Measurements from ENCODE around the gene NUP155.

The NUP155 gene

DNA sequence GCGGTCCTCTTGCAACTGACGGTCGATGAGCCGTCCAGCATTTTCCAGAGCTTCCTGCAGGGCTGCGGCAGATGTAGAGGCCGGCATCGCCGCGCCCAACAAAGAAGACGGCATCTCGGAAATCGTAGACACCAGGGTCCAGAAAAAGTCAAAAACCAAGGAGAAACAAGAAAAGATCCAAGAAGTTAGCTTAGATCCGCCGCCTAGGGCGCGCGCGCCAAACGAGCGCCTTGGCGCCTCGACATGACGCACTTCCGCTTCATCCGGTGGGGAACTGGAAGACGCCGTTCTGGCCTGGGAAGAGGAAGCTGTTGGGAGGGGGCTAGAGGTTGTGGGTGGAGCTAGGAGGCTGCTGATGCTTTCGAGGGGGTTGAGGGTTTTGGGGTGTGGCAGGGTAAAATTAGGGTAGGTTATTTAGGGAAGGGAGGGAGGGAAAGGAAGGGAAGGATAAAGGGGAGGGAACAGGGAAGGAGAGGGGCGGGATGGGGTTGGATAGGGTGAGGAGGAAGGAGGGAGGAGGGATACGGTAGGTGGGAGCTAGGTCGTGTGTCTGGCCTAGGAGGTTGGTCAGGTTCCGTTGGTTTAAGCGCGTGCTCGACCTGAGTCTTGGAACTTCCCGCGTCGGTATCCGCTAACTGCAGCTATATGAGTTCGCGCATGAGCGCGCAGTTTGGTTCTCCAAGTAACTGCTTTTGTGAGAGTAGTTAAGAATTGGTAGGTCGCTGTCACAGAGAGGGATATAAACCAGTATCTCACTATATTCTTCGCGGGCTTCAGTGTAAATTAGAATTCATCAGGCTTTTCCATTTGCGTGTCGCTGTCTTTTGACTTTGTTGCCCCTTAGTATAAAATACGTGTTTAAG, at the start of gene NUP155 (continued):
- peak; percentile 81; the same call in 1 of the 2 replicates for TF ChIP-seq ZNF391 (tag by site-specific recombination; IDR thresholded peaks at IDR 0.05; ENCODE audit: borderline replicate concordance, low read depth)
- peak; percentile 97 for TF ChIP-seq ZNF324 (tag by site-specific recombination; IDR thresholded peaks at IDR 0.05)
- TF ChIP-seq WT1 (tag by site-specific recombination; IDR thresholded peaks at IDR 0.05) = peak; percentile 95
- TF ChIP-seq, protein P1, sequence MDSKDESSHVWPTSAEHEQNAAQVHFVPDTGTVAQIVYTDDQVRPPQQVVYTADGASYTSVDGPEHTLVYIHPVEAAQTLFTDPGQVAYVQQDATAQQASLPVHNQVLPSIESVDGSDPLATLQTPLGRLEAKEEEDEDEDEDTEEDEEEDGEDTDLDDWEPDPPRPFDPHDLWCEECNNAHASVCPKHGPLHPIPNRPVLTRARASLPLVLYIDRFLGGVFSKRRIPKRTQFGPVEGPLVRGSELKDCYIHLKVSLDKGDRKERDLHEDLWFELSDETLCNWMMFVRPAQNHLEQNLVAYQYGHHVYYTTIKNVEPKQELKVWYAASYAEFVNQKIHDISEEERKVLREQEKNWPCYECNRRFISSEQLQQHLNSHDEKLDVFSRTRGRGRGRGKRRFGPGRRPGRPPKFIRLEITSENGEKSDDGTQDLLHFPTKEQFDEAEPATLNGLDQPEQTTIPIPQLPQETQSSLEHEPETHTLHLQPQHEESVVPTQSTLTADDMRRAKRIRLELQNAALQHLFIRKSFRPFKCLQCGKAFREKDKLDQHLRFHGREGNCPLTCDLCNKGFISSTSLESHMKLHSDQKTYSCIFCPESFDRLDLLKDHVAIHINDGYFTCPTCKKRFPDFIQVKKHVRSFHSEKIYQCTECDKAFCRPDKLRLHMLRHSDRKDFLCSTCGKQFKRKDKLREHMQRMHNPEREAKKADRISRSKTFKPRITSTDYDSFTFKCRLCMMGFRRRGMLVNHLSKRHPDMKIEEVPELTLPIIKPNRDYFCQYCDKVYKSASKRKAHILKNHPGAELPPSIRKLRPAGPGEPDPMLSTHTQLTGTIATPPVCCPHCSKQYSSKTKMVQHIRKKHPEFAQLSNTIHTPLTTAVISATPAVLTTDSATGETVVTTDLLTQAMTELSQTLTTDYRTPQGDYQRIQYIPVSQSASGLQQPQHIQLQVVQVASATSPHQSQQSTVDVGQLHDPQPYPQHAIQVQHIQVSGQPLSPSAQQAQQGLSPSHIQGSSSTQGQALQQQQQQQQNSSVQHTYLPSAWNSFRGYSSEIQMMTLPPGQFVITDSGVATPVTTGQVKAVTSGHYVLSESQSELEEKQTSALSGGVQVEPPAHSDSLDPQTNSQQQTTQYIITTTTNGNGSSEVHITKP (tag by site-specific recombination; IDR thresholded peaks at IDR 0.05) = peak; percentile 98
- no peak for TF ChIP-seq ZNF19 (tag by site-specific recombination; IDR thresholded peaks at IDR 0.05; ENCODE audit: low read depth)
- peak; percentile 97 for TF ChIP-seq ZBTB48 (tag by site-specific recombination; IDR thresholded peaks at IDR 0.05)
- TF ChIP-seq ZNF707 (tag by site-specific recombination; IDR thresholded peaks at IDR 0.05) = no peak; the same call in 1 of the 2 replicates
- TF ChIP-seq, protein P2, sequence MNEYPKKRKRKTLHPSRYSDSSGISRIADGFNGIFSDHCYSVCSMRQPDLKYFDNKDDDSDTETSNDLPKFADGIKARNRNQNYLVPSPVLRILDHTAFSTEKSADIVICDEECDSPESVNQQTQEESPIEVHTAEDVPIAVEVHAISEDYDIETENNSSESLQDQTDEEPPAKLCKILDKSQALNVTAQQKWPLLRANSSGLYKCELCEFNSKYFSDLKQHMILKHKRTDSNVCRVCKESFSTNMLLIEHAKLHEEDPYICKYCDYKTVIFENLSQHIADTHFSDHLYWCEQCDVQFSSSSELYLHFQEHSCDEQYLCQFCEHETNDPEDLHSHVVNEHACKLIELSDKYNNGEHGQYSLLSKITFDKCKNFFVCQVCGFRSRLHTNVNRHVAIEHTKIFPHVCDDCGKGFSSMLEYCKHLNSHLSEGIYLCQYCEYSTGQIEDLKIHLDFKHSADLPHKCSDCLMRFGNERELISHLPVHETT (tag by site-specific recombination; IDR thresholded peaks at IDR 0.05) = peak; percentile 97
- no peak for TF ChIP-seq ZNF433 (tag by site-specific recombination; IDR thresholded peaks at IDR 0.05; ENCODE audit: low read depth)
- no peak for TF ChIP-seq ZNF426 (tag by site-specific recombination; IDR thresholded peaks at IDR 0.05)
- no peak for TF ChIP-seq ZNF248 (tag by site-specific recombination; IDR thresholded peaks at IDR 0.05)
- TF ChIP-seq, protein P3, sequence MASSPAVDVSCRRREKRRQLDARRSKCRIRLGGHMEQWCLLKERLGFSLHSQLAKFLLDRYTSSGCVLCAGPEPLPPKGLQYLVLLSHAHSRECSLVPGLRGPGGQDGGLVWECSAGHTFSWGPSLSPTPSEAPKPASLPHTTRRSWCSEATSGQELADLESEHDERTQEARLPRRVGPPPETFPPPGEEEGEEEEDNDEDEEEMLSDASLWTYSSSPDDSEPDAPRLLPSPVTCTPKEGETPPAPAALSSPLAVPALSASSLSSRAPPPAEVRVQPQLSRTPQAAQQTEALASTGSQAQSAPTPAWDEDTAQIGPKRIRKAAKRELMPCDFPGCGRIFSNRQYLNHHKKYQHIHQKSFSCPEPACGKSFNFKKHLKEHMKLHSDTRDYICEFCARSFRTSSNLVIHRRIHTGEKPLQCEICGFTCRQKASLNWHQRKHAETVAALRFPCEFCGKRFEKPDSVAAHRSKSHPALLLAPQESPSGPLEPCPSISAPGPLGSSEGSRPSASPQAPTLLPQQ (tag by site-specific recombination; IDR thresholded peaks at IDR 0.05) = peak; percentile 87
- peak; percentile 29; the same call in 1 of the 2 replicates for TF ChIP-seq ZSCAN30 (tag by site-specific recombination; IDR thresholded peaks at IDR 0.05)
- TF ChIP-seq, protein P4, sequence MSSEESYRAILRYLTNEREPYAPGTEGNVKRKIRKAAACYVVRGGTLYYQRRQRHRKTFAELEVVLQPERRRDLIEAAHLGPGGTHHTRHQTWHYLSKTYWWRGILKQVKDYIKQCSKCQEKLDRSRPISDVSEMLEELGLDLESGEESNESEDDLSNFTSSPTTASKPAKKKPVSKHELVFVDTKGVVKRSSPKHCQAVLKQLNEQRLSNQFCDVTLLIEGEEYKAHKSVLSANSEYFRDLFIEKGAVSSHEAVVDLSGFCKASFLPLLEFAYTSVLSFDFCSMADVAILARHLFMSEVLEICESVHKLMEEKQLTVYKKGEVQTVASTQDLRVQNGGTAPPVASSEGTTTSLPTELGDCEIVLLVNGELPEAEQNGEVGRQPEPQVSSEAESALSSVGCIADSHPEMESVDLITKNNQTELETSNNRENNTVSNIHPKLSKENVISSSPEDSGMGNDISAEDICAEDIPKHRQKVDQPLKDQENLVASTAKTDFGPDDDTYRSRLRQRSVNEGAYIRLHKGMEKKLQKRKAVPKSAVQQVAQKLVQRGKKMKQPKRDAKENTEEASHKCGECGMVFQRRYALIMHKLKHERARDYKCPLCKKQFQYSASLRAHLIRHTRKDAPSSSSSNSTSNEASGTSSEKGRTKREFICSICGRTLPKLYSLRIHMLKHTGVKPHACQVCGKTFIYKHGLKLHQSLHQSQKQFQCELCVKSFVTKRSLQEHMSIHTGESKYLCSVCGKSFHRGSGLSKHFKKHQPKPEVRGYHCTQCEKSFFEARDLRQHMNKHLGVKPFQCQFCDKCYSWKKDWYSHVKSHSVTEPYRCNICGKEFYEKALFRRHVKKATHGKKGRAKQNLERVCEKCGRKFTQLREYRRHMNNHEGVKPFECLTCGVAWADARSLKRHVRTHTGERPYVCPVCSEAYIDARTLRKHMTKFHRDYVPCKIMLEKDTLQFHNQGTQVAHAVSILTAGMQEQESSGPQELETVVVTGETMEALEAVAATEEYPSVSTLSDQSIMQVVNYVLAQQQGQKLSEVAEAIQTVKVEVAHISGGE (tag by site-specific recombination; conservative IDR thresholded peaks at IDR 0.05; ENCODE audit: low read depth) = peak; percentile 97
- no peak for TF ChIP-seq ZNF121 (tag by site-specific recombination; IDR thresholded peaks at IDR 0.05)
- peak; percentile 100 for TF ChIP-seq IKZF3 (tag by site-specific recombination; IDR thresholded peaks at IDR 0.05)
- TF ChIP-seq GLIS1 (tag by site-specific recombination; IDR thresholded peaks at IDR 0.05) = peak; percentile 77
- TF ChIP-seq ZNF335 (tag by site-specific recombination; conservative IDR thresholded peaks at IDR 0.05) = peak; percentile 93
- peak; percentile 99 for TF ChIP-seq KLF7 (tag by site-specific recombination; IDR thresholded peaks at IDR 0.05; ENCODE audit: borderline replicate concordance)
- peak; percentile 100 for TF ChIP-seq SP3 (tag by site-specific recombination; IDR thresholded peaks at IDR 0.05)
- no peak for TF ChIP-seq ZNF221 (tag by site-specific recombination; IDR thresholded peaks at IDR 0.05; ENCODE audit: borderline replicate concordance)
- TF ChIP-seq ZNF24 (tag by site-specific recombination; IDR thresholded peaks at IDR 0.05) = 0 out of 2 replicates have a peak, but pooled peaks have one; percentile 73
- TF ChIP-seq FEZF1 (tag by site-specific recombination; IDR thresholded peaks at IDR 0.05) = no peak; the same call in 1 of the 2 replicates
- TF ChIP-seq ZNF114 (tag by site-specific recombination; IDR thresholded peaks at IDR 0.05) = no peak
- peak; percentile 100 for TF ChIP-seq ZNF366 (tag by site-specific recombination; conservative IDR thresholded peaks at IDR 0.05)
